Ovary (tissue), 3 donors: Measurements from ENCODE around the gene FAR2.
"Not testable (repeated sequence)": the region's sequence is repeated elsewhere in the genome, so short reads cannot be mapped to it uniquely, and the experiment has no call there.

Source experiments
- EP300 ChIP-seq: sonication (generic); formaldehyde crosslinking; IDR thresholded peaks from one replicate; pipeline ENCODE4 v1.6.1; 2017; ENCODE audit warnings: antibody characterized with exemption
- POLR2A ChIP-seq: fragments of 450-650 bp; IDR thresholded peaks from one replicate; pipeline ENCODE4 v1.6.1; 2017; ENCODE audit warnings: antibody characterized with exemption, mild to moderate bottlenecking, moderate library complexity
- TF ChIP-seq, protein P1 (sequence below), 3 donors: fragments of 450-650 bp in 2 of 3; fragments of 200-600 bp in 1 of 3; IDR thresholded peaks; one replicate each; pipeline versions ENCODE4 v1.5.1 to v1.8.0; 2016 to 2022; ENCODE audit warnings: antibody characterized with exemption in 3 of 3, mild to moderate bottlenecking in 1 of 3
- donor health status: DM: no; HTN: no; CAD: no.

GRCh38 chr12:29138855-29139254, 10.2 kb upstream of the FAR2 start:
- TF ChIP-seq, protein P1, sequence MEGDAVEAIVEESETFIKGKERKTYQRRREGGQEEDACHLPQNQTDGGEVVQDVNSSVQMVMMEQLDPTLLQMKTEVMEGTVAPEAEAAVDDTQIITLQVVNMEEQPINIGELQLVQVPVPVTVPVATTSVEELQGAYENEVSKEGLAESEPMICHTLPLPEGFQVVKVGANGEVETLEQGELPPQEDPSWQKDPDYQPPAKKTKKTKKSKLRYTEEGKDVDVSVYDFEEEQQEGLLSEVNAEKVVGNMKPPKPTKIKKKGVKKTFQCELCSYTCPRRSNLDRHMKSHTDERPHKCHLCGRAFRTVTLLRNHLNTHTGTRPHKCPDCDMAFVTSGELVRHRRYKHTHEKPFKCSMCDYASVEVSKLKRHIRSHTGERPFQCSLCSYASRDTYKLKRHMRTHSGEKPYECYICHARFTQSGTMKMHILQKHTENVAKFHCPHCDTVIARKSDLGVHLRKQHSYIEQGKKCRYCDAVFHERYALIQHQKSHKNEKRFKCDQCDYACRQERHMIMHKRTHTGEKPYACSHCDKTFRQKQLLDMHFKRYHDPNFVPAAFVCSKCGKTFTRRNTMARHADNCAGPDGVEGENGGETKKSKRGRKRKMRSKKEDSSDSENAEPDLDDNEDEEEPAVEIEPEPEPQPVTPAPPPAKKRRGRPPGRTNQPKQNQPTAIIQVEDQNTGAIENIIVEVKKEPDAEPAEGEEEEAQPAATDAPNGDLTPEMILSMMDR (IDR thresholded peaks at IDR 0.05): not testable (repeated sequence)
- not testable (repeated sequence) for TF ChIP-seq EP300, POLR2A
